GM18505 (cell line): ENCODE data around the gene ODC1.
"Not testable (repeated sequence)": the region's sequence is repeated elsewhere in the genome, so short reads cannot be mapped to it uniquely, and the experiment has no call there.

Source experiments
- ATAC-seq: cut with Tn5 transposase; IDR thresholded peaks from one replicate; pipeline ENCODE4 v1.9.1; 2021; ENCODE audit not compliant: unreplicated experiment
- POLR2A ChIP-seq: IDR thresholded peaks from 4 replicates; pipeline ENCODE4 v1.6.1; 2011; ENCODE audit warnings: borderline replicate concordance; ENCODE audit not compliant: insufficient read depth, insufficient read length; ENCODE audit errors: extremely low read depth

The ODC1 gene

DNA sequence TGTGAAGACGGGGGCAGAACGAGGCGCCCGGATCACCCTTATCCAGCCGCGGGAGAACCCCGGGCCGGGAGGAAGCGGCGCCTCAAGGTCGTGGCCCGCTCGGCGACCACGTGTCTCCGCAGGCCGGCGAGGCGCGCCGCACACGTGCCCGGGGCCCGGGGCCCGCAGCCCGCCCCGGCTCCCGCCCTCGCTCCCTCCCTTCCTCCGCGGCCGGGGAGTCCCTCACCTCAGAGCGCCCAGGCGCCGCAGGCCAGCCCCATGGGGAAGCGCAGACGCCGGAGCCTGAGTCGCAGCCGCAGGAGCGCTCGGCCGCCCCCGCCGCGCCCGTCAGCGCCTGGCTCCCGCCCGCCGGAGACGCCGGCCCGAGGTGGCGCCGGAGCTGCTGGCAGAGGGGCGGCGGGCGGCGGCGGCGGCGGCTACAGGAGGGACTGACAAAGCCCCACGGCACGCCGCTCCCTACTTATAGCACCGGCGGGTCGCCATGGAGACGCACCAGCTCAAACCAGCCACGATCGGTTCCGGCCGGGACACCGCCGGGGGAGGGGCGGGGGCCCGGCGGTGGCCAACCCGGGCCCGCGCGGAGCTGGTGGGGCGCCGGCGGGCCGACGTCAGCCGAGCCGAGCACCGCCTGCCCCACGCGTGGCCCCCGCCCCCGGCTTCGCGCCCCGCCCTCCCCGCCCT is at the start of gene ODC1:
Gene ODC1 (minus strand): TSS at position 433 of the 681 bp plus-strand sequence. CDS start 3,295 bp downstream, outside the sequence.
- TF ChIP-seq POLR2A = peak; percentile 86
- ATAC-seq = peak; percentile 72

DNA sequence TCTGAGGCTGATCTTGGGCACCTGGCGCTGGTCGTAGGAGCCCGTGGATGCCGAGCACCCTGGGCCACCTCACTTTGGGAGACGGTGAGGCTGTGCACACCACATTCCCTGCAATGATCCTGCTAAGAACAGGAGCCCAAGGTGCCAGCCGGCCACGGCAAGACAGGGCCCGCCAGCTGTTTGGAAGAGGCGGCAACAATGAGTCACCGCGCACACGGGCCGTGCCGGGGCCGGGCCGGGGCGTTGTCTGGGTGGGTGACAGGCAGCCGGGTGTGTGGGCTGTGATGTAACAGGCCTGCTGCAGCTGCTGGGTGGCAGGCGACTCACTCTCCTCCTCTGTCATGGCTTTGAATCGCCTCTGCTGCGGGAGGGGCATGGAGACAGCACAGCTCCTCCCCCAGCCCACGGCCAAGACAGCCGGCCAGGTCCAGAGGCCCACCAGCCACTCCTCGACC is 49.7 kb upstream of the ODC1 start:
- TF ChIP-seq POLR2A = no peak
- no peak for ATAC-seq

GRCh38 chr2:10495988-10496313 is 47.8 kb upstream of the ODC1 start:
- TF ChIP-seq POLR2A = no peak
- ATAC-seq = no peak

DNA sequence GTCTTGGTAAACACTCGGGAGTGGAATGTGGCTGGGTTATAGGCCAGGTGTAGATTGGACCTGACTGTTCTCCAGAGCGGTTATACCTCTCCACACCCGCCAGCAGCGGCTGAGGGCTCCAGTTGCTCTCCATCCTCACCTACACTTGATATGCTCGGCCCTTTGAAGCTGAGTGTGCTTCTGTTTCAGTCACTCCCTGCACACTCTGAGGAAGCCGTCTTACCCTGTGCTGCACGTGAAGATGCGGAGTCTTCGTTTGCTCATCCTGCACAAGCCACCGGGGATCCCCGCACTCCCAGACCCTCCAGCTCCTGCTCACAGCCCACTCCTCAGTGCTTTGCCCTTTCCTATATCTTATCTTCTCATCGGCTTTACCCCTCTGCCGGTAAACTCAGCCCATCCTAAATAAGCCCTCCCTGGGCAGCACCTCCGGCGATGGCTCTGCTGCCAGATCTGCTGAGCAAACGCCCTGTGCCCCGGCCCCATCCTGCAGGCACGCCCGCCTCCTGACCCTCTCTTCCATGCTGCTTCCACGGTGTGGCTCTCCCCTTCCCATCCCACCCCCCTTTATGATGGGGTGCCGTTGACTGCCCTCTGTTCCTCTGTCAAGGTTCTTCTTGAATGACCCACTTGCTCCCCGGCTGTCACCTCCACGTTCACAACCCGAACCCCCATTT is 47.3 kb upstream of the ODC1 start:
- no peak for ATAC-seq
- no peak for TF ChIP-seq POLR2A

DNA sequence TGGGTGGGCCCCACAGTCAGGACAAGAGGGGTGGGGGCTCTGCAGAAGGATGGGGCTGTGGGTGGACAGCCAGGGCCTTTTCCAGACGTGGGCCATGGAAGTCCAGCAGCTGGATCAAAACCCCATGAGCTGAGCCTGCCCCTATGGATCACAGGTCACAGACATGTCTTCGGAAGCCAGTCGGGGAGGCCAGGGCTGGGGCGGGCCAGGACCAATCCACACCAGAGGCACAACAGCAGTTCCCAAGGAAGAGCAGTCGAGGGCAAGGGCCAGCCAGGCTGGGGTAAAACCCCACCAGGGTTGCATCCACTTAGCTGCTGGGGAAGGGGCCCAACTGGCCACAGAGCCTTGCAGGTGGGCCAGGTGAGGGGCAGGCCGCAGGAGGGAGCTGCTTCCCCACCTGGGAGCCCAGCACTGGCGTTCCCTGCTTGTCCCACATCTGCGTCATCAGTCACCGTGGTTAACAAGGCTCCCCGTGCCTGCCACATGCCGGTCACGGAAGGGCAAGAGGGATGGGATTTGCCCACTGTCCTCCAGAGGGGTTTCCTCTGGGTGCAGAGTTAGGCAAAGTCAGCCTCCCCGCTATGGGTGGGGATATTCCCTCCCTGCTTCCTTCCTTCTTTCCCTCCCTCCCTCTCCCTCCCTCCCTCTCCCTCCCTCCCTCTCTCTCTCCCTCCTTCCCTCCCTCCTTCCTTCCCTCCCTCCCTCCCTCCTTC is 46.4 kb upstream of the ODC1 start:
- no peak for ATAC-seq

DNA sequence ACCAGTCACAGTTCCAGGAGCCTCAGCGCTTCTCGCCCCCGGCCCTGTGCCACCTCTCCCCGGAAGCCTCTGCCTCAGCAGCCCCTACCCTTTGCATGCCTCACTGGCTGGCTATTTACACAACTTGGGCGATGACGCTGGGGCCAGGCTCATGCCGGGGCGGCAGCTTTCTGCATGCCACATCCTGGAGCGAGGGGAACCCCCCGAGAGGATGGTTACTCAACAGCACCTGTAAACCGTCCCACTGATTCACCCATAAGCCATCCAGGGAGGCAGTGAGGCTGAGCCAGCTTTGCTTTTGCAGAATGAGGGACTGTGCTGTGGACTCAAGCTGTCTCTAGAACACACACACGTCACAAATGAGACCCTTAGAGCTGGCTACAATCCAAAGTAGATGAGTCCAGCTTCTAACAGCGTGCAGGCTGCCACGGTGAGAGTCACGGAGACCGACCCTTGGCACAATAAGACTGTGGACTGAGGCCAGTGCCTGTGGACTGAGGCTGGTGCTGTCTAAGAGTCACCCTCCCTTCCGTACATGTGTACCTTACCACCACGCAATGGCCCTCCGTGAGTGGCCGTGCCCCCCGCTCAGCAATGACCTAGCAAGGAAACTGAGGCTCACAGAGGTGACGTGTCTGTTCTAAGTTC is 45.6 kb upstream of the ODC1 start:
- TF ChIP-seq POLR2A = no peak
- no peak for ATAC-seq

More for the DNA sequence above, 46.4 kb upstream of the ODC1 start:
- TF ChIP-seq POLR2A = no peak

DNA sequence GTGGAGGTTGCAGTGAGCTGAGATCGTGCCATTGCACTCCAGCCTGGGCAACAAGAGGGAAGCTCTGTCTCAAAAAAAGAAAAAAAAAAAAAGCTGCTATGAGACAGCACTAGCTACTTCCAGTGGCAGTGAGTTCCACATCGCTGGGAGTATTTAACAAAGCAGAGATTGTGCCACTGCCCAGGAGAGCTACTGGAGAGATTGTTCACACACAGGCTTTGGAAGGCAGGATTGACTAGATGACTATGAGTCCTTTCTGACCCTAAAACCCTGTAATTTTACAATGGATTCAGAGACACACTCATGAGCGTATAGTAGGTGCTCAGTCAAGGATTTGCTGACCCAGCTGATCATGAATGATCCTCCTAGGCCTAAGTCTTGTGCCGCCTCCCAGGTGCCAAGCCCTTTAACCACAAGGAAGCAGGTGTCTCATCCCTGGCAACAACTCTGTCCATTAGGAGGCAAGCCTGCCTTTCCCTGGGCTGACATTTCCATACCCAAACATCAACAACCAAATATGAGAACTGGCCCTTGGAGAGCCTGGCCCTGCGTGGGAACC is 45.0 kb upstream of the ODC1 start:
- no peak for ATAC-seq

GRCh38 chr2:10490806-10491291 is 42.7 kb upstream of the ODC1 start:
- TF ChIP-seq POLR2A = no peak
- no peak for ATAC-seq

More for the DNA sequence above, 45.0 kb upstream of the ODC1 start:
- TF ChIP-seq POLR2A = no peak

DNA sequence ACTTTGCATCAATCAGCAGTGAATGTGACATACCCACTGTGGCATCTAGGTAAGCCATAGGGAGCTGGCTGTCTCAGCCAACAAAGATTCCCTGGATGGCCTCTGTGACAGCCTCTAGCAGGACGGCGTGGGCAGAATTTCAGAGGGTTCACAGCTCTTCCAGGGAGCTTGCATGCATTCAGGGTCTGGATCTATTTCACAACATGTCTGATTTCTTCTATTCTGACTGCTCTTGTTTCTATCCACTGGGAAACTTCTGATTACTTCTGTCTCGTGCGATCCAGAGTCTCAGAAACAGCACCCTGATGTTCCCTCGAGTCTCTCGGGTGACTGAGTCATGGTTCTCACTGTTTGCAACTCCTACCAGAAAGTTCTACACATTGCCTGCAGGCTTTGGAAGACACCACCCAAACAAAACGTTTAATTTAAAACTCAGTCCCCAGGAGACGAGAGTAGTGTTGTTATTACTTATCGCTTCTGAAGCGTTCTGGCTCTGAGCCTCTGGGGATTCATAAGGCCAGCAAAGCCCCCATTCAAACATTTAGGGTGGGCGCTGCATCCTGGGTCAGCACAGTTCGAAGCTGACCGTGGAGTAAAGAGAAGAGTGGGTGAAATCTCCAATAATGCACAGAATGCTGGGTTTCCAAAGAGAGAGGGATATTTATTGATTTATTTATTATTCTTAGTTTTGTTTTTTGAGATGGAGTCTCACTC is 41.9 kb upstream of the ODC1 start:
- no peak for TF ChIP-seq POLR2A

DNA sequence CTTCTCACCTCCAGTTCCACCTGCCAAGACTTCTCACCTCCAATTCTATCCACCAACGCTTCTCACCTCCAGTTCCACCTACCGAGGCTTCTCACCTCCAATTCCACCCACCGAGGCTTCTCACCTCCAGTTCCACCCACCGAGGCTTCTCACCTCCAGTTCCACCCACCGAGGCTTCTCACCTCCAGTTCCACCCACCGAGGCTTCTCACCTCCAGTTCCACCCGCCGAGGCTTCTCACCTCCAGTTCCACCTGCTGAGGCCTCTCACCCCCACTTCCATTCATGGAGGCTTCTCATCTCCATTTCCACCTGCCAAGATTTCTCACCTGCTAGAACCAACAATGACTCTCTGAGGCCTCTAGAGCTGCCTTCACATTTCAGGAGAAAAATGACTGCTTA is 40.0 kb upstream of the ODC1 start:
- ATAC-seq = not testable (repeated sequence)

More for the DNA sequence above, 41.9 kb upstream of the ODC1 start:
- no peak for ATAC-seq

- not testable (repeated sequence) for ATAC-seq
Observed at GRCh38 chr2:10487741-10488104, 39.6 kb upstream of the ODC1 start.

DNA sequence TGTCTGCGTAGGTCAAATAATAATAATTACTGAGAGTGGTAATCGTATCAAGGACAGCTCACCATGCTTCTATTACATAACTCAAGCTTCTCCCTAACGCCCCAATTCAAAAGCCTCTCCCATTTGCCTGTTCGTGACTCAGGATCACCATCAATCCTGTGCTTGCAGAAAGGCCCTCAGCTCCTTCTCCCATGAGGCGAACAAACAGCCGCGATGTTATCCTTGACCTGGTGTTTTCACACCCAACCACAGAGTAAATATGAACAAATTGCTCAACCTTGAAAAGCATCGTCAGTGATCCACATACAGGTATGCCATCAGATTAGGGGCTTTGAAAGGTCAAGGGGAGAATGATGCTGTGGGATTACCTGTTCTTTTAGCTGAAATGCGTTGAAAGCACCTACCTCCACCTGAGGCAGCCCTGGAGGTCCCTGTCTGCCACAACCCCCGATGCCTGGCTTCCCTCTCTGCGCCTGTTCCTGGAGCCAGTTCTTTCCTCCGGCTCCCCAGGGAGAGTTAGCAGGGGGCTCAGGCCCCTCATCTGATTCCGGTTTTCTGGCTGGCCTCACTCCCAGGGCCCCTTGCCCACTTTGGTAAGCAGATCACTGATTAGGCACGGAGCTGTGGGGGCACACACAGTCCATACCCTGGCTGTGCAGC is 39.1 kb upstream of the ODC1 start:
- no peak for ATAC-seq
- no peak for TF ChIP-seq POLR2A

GRCh38 chr2:10486601-10487079 is 38.5 kb upstream of the ODC1 start:
- no peak for ATAC-seq
- no peak for TF ChIP-seq POLR2A

DNA sequence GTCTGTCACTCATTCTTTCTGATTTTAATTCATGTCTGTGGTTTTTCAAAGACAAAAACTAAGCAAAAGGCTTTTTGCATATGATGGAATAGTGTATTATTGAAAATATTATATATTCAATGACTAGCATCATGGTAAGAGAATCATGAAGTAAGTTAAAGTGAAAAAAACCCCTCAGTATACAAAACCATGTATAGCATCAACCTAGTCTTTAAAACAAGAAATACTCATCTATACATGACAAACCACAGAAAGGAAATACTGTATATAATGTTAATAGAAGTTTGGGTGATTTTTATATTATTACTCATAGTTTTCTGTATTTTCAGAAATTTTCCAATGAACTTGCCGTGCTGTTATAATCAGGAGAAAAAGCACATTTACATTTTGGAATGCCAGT is 38.0 kb upstream of the ODC1 start:
- ATAC-seq = no peak
- TF ChIP-seq POLR2A = no peak
